DMS153 (cell line): ENCODE results near the gene KLHL29.

ENCODE experiments used
- DNase-seq: peaks from one replicate; lab custom pipeline; 2025; lab: John Stamatoyannopoulos, UW

KLHL29 gene

DNA sequence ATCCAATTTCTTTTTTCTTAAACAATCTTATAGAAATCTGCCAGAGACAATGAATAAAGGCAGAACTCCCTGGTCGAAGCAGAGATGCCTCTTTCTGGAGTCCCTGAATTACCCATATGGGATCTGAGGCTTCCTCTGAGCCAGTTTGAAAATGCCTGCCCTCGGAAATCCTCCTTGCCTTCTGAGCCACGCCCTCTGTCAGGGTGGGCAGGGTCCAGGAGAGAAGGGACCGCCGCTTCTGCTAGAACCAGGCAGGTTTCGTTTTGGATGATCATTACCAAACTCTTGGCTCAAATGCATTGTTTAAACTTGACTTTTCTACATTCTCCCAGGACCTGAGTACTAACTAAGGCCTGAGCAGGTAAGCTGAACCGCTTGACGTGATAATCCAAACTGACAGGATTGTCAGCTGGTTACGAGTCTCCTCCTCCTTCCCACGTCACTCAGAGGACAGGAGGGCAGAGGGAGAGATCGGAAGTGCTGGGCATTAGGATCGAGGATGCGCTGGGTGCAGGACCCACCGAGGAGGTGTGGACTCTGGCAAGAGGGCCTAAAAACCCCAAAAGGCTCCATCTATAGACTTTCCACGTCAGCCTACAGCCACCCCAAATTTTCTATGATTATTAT, 128.4 kb downstream of the KLHL29 start:
- DNase-seq: no peak

DNA sequence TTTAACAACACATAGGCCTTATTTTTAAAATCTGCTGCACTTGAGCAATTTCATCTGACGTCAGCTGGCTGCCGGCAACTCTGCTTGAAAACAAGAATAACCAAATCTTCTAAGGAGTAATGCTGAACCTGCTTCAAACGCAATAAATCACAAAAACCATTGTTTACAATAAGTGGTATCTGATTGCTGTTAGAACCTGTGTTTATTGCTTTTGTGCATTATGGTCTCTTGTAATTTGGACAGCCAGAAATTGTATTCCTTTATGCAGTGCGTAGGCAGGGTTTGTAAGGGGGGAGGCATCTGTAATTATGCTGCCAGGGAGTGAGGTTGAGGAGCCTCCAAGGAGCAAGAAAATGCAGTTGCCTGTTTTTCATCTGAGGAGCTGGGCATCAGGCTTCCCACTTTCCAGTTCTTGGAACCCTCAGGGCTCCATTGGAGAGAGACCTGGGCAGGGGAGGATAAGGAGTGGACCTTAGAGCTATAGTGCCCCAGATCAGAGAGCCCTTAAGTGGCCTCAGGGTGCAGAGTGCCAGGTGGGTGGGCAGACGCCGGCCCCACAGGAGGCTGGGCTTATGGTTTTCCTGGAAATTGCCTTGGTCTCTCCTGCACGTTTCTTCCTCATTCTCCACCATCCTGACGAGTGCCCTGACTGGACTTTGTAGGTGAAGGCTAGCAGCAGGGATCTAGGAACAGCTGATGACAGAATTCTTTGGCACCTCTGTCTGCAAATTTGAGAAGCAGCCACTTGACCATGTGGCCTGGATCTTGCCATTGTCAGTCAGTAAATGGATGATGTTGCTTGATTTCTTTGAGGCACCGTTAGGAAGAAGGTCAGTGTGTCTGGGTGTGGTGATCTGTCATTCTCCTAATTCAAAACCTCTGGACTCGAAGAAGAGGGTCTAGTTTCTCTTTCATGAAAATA, 129.2 kb downstream of the KLHL29 start:
- DNase-seq: no peak

DNA sequence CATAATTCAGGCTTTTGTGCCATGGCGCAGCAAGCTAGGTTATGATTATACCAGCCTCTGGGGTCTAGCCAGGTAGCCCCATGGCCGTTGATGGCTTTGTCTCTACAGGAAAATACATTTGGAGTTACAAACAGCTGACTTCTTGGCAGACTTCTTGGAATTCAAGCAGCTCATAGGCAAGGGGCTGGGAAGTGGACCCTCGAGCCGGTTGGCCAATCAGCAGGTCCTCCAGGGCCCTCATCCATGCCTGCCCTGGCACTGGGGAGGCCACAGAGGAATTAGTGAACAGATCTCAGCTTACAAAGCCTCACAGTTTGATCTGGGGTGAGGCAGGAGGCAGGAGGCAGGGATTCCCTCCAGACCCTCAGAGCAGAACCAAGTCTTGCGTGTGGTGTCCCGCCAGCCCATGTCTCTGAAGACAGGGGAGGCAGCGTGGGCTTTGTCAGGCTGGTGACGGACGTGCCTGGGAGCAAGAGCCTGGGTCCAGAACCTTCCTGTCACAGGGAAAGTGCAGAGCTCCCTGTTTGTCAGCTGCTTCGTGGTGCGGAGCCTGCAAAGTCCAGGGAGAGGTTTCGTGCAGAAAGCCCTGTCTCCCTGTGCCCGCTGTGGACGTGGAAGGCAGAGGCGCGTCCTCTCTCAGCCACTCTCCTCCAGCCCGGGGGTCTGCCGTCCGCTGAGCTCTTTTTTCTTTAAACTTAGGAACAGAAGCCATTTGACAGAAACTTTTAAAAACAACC, 131.7 kb downstream of the KLHL29 start:
- DNase-seq: no peak

GRCh38 chr2:23518481-23519333, 133.7 kb downstream of the KLHL29 start:
- no peak for DNase-seq

DNA sequence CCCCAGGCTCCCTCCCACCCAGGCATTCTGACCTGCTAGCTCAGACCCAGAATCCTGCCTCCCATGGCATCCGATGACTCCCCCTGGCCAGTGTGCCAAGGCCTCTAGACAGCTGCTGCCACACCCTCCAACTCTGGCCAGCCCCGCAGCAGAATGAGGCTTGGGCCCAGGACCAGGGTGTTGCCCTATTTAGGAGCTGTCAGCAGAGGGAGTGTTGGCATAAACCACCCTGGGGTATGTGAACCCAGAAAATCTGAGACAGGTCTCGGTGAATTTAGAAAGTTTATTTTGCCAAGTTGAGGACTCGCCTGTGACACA, 134.3 kb downstream of the KLHL29 start:
- DNase-seq: no peak

DNA sequence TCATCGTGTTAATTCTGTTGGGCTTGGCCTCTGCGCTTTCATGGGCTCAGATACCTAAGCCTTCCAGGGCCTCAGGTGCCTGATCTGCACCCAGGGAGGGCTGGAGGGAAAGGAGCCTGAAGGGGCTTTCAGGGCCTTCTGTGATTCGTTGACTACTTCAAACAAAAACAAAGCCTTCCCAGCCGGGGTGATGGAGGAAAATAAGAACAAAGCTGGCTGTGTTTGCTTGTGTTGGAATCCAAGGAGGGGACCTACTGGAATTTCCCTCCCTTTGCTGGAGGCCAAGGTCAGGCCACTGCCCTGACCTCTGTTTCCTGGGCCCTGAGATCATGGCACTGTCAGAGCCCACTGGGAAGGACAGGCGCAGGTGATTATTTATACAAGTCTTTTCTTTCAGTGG, 135.3 kb downstream of the KLHL29 start:
- no peak for DNase-seq

DNA sequence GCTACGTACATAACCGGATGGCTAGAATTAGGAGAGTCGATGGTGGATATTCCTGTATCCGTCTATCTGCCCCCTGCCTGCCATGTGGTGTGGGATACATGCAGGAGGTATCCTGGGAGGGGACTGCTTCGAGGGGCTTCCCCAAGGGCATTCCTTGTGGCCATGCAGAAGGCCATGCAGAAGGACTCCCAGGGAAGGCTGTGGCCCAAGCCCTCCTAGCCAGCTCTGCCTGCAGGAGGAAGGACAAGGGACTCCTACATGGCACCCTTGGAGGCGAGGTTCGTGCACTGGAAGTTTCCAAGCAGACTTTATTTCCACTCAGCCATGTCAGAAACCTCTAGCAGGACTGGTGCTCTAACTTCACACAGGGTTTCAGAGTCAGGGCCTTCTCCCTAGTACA, 136.1 kb downstream of the KLHL29 start:
- no peak for DNase-seq

DNA sequence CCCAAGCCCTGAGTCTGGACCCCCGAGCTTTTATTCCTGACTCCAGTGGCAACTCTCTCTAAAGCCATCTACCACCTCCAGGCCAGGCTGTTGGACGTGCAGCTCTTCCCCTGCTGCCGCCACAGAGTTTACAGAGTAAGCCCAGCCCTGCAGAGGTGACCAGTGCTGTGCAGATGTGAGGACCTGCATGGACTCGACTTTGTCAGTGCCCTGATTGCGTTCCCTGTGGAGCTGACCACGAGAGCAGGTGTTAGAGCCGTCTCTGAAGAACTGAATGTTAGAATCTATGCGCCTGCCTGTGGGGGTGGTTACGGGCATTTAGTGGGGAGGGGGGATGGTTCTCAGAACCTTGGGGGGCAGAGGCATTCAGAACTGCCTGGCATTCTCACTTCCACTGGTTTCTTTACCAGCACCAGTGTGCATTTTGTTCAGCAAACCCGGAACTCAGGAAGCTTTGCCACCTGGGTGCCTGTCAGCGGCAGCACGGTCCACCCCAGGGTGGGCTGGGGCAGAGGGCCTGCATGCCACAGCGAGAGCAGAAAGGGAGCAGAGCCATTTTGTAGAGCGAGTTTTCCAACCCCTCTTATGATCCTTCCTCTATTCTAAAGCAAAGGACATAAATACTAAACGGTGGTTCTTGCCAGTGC, 137.9 kb downstream of the KLHL29 start:
- DNase-seq: no peak

- DNase-seq: no peak
Observed at GRCh38 chr2:23523373-23524260, 138.6 kb downstream of the KLHL29 start.

DNA sequence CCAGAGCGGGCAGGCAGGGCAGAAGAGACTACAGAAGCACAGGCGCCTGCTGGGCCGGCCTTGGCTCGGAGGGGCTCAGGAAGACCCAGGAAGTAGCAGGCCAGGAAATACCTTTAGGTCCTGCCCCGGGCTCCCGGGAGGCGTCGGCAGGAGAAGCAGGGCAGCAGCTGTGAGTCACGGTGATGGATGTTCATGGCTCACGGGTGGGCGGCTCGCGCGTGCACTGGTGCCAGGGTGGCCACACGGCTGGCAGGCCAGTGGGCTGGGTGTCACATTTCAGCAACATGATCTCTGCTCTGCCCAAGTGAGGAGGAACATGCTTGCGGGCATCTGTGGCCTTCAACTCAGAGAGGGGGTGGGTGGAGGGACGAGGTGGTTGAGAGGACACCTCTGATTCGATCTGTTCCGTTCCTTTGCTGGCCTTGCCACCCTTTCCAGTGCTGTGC, 139.3 kb downstream of the KLHL29 start:
- DNase-seq: peak; percentile 27

- no peak for DNase-seq
Observed at GRCh38 chr2:23525137-23525765, 140.3 kb downstream of the KLHL29 start.

- no peak for DNase-seq
Observed at GRCh38 chr2:23526114-23526513, 141.1 kb downstream of the KLHL29 start.

DNA sequence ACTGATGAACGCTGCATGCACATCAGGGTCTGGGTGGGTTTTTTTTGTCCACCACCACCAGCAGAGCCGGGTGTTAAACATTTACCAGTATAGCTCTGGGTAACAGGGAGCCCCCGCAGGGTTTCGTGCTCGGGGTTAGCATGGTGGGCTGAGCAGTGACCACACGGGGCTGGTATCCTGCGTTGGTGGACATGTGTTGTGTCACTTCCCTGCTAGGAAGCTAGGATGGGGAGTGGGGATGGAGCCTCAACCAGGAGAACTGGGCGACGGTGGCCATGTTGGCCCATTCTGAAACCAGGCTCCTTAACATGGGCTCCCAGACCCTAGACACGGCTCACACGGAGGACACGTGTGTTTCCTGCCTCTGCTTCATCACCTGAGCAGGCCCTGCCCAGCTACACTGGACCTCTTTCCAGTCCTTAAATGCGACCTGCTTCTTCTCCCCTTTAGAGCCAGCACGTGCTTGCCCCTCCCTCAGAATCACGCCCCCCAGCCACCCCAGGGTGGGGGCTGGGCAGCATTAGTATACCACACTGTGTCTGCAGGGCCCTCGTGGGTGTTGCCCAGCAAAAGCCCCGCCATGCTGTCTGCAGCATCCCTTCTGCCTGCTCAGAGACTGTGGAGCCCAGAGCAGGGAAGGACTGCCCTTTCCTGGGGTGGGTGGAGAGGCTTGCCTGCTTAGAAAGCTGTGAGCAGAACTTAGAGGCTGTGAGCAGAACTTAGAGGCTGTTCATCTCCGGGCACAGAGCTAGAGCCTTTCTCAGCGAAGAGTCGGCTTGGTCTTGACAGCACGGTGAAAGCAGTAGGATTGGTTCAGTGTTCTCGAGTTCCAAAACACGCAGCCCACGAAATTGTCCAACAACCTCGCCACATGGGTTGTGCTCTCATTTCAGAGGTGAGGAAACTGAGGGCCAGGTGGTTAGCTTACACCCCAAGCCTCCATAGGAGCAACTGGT, 142.1 kb downstream of the KLHL29 start:
- no peak for DNase-seq

DNA sequence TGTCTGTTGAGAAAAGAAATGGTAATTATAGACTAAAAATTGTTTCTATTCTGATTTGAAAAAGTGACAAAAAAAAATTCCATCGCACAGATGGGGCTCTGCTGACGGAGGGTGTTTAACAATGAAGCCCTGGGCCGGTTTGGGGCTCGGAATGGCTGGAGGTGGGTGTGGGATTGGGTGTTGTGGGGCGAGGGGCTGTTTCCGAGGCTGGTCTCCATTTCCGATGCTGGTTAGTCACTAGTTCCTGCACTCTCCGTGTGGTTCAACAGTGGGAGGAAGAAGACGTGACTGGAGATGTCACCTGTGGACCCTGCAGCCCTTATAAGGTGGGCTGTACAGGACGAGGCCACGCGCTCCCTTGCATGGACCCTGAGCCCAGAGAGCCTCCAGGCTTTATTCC, 143.2 kb downstream of the KLHL29 start:
- DNase-seq: no peak

DNA sequence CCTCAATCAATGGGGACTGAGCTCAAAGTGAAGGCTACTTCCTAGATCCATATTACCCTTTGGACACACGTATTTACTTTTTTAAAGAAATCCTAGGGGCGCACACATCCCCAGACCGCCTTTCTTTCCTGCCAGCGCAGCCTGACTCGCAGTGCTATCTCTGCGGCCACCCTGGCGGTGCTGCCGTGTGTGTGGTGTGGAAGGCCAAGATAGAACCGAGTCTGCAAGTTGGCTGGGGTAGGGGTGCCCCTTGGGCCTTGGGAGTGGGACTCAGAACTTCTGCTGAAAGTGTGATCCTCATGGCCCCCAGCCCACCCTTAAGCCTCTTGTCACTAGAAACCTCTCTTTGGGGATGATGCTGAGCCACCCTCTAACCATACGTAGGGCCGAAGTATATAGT, 143.7 kb downstream of the KLHL29 start:
- DNase-seq: no peak

GRCh38 chr2:23529659-23530058, 144.7 kb downstream of the KLHL29 start:
- DNase-seq: no peak

- peak; percentile 47 for DNase-seq
Observed at GRCh38 chr2:23530206-23530908, 145.4 kb downstream of the KLHL29 start.

DNA sequence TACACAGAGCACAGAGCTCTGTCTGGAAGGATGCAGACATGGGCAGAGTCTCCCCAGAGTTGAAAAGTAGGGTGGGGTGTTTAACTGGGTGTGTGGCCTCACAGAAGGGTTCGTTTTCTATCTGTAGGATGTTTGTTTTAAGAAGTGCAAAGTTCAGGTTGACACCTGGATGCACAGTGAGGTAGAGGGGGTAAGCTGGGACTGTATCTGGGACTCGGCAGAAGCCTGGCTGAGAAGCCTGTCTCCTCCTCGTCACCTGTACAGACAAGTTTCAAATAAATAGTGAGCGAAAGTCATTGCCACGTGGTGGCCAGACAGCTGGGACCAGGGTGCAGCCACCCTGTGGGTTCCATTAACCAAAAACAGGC, 145.9 kb downstream of the KLHL29 start:
- DNase-seq: no peak
